Hindlimb muscle (tissue), 1 donor: ENCODE measurements around the gene MAOB. TPM values are rescaled to one million over a fixed set of nuclear protein-coding genes. Genes with fewer than 3 reads are reported as not detected.
"Not testable (repeated sequence)": the region's sequence is repeated elsewhere in the genome, so short reads cannot be mapped to it uniquely, and the experiment has no call there.

Source experiments
- DNase-seq: peaks from one replicate; pipeline ENCODE4 v3.0.0-alpha.2; 2013
- polyA plus RNA-seq: library from polyadenylated mRNA; unstranded; fragments of 120-200 nt; gene quantifications from one replicate; pipeline ENCODE4 v1.2.1, GENCODE V29; 2013; ENCODE audit not compliant: insufficient read length

The MAOB gene
- 0.35 TPM for polyA plus RNA-seq

- DNase-seq = no peak
Measured at GRCh38 chrX:43882294-43882681, at the start of gene MAOB. Gene MAOB, minus strand, starts transcription at chrX:43882450. Its CDS starts 151 bp downstream, at chrX:43882299.

GRCh38 chrX:43922032-43922431, 39.8 kb upstream of the MAOB start:
- not testable (repeated sequence) for DNase-seq

DNA sequence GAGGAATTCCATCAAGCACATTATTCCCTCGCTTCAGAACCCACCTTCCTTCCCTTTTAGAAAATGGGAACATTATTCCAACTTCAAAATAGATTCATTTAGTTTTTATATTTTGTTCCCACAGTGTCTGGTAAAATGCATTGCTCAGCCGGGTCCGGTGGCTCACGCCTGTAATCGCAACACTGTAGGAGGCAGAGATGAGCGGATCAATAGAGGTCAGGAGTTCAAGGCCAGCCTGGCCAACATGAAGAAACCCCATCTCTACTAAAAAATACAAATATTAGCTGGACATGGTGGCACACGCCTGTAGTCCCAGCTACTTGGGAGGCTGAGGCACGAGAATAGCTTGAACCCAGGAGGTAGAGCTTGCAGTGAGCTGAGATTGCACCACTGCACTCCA, 28.5 kb upstream of the MAOB start:
- not testable (repeated sequence) for DNase-seq

- no peak for DNase-seq
Measured at GRCh38 chrX:43910012-43910411, 27.8 kb upstream of the MAOB start.

- DNase-seq = no peak
Measured at GRCh38 chrX:43909141-43909540, 26.9 kb upstream of the MAOB start.

GRCh38 chrX:43899878-43900815, 17.9 kb upstream of the MAOB start:
- DNase-seq = no peak

- DNase-seq = no peak
Measured at GRCh38 chrX:43898406-43899035, 16.3 kb upstream of the MAOB start.

- DNase-seq = no peak
Measured at GRCh38 chrX:43897290-43897689, 15.0 kb upstream of the MAOB start.

- DNase-seq = no peak
Measured at GRCh38 chrX:43892336-43892870, 10.2 kb upstream of the MAOB start.

DNA sequence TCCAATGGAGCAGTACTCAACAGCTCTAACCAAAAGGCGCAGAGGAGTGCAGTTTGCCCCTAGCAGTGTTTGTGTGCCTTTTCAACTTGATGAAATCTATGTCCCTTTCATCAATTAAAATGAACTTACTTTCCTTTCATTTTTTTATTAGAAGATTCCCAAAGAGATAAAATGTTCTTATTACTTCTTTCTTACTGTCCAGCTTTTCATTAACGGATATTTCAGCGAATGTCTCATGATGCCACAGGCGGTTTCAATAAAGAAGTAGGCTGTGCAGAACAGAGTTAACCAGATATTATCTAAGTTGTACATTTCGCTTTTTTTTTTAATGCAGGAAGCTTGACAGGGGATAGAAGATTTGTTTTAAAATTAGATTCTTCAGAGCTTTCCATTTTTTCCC, 3.4 kb upstream of the MAOB start:
- DNase-seq = no peak

DNA sequence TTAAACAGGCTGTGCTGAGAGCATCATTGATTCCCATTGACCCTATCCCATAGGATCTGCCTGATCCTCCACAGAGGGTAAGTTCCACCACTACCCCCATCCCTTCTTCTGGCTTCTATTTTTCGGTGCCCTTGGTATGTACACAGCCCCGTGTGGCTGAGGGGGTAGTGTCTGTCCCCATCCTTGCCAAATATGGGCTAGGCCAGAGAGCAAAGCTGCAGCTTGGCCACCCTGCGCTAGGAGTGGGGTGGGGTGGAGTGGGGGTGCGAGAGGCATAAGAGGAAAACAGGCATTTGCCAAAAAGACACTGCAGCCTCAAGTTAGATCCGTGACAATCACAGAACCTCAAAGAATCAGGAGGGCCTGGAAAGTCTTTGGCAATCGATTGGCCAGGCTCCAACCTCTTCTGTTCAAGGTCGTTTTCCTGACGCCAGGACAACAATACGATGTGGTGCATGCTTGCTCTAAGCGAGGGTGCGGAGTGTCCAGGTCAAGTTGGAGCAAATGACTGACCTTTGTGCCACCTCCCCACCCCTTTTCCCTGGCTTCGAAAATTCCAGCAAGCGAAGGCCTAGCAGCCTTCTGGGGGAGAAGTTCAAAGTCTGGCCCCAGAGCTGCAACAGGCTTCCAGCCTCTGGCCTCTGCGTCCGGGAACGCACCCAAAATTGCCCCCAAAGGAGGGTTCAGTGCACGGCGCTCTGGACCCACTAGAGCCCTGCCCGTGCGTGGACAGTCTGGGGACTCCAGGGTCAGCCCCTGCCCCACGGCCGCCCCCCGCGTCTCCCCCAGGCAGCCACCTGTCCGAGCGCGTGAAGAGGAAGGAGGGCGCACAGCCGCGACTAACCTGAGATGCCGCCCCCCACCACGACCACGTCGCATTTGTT, 598 bp downstream of the MAOB start:
- DNase-seq = no peak

DNA sequence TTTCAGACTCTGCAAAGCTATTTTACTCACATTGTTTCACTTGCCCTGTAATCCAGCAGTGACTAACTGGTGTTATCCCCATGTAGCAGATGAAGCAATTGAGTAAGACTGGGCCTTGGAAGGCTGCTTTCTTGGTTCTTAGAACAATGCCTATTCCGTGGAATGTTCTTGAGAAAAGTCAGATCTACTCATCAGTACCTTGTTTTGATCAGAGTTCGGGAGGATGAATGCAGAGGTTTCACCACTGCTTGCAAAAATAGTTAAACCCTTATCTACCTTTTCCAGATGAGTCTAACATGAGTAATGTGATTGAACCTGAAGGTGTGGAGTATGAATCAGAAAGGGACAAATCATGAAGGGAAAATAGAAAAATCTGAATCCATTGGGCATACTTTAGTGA, 1.8 kb downstream of the MAOB start:
- DNase-seq = no peak

DNA sequence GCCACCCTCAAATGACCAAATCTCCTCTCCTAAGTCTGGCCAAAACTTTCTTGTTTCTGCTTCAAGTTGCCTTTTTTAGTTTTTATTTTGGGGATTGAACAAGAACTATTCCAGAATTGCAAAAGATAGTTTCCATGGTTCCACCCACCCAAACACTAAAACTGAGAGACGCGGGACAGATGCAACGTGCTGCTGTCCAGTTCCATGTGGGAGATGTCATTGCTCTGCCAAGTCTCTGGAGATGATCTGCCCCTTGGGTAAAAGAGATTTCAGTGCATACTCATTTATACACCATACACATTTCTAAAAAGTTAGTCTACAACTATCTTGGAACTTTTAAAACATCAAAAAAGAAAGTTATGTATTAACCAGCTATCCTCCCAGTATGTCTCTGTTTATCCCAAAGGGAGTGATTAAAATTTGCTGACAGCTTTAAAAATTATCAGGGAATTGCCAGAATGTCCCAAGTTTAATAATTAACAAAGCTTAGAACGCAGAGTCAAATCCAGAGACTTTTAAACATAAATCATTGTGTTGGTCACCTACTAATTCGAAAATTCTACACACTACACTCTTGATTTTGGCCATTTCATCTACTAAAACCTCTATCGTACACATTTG, 3.2 kb downstream of the MAOB start:
- no peak for DNase-seq

DNA sequence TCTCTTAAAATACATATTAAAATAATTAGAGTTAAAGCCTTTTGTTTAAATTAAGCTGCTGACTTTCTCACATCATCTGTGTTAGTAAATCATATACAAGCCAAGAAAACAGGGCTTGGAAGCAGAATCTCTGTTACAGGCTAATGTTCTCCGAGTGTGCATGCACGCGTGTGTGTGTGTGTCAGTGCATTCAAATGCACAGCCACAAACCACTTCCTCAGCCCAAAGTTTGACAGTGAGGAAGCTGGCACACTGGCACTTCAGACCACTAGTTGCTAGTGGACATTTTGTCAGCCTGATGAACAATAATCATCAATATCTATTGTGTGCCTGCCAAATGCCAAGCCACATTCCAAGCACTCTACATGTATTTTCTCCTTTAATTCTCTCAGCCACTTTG, 5.6 kb downstream of the MAOB start:
- DNase-seq = no peak

DNA sequence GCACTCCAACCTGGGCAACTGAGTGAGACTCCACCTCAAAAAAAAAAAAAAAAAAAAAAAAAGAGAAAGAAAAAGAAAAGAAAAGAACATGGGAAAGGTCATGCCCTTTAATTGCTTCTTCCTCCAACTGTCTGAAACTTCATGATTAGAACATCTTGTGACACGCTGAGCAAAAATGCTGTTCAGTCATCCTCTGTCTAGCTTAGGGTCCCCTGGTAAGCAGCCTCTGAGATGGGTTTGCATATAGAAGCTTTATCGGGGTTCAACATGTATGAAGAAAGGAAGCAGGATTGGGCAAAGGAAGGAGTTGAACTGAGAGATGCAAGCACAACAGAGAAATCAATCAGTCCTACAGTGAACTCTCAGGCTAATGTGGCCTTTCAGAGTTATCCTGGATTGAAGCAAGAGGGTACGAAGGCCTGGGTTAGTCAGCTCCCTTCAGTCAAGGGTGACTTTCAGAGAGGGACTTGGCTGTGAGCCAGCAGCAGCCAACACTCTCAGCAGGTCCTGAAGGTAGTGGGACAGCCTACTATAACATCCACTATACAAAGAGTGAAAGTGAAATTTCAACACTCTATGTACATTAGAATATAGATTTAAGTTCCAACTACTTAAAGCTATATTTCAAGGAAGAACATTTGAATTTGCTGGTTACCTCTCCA, 11.4 kb downstream of the MAOB start:
- DNase-seq = no peak

- no peak for DNase-seq
Measured at GRCh38 chrX:43870011-43870410, 12.2 kb downstream of the MAOB start.

GRCh38 chrX:43868791-43869190, 13.5 kb downstream of the MAOB start:
- DNase-seq = no peak

- DNase-seq = no peak
Measured at GRCh38 chrX:43866423-43866822, 15.8 kb downstream of the MAOB start.

DNA sequence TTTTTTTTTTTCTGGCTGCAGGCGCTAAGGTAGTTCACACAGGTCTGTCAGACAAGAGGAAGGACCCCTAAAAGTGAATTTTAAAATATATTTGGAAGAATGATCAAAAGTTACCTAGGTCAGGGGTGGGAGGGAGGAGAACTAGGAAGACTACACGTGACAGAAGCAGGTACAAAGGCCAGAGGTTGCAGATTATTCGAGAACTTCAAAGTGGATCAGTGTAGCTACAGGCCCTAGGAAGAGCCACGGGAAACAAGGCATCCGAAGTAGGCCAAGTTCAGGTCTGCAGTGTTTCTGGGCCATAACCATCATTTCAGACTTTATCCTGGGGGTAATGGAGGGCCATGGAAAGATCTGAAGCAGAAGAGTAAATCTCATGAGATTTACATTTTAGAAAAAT, 16.5 kb downstream of the MAOB start:
- no peak for DNase-seq

GRCh38 chrX:43862434-43862833, 19.8 kb downstream of the MAOB start:
- no peak for DNase-seq

GRCh38 chrX:43861750-43862149, 20.5 kb downstream of the MAOB start:
- no peak for DNase-seq
